Panc1 (cell line): ENCODE measurements around the gene SDK1. TPM values are rescaled to one million over a fixed set of nuclear protein-coding genes. Genes with fewer than 3 reads are reported as not detected.

ENCODE experiments used
- ATAC-seq: fragments of 200-7000 bp; cut with Tn5 transposase; 2 replicates; pipeline ENCODE4 v1.9.1; 2020; ENCODE audit warnings: mild to moderate bottlenecking, moderate library complexity
- BruUV-seq: library from RNA; stranded (reverse); fragments of 400-500 nt; replicated peaks from 2 replicates; lab custom pipeline; 2021; lab: Mats Ljungman, UMichigan
- CTCF ChIA-PET: fragments of 300-600 bp; sonication (Branson Sonifier 250); formaldehyde crosslinking; loops from one replicate; lab custom pipeline; 2022; ENCODE audit warnings: antibody characterized with exemption; lab: Charles Lee
- POLR2A ChIA-PET: fragments of 300-600 bp; sonication (Branson Sonifier 250); formaldehyde crosslinking; loops from one replicate; lab custom pipeline; 2022; ENCODE audit warnings: antibody characterized with exemption; lab: Charles Lee
- DNase-seq: peaks from one replicate; pipeline ENCODE4 v3.0.0-alpha.2; 2010; ENCODE audit warnings: low read depth, low spot score
- H3K27ac ChIP-seq: 2 replicates; pipeline ENCODE4 v1.5.1; 2011; ENCODE audit warnings: mild to moderate bottlenecking, low read length, inconsistent platforms
- H3K27me3 ChIP-seq: fragments of 200-500 bp; sonication (Bioruptor generic); 2 replicates; pipeline ENCODE4 v1.6.0; 2014; ENCODE audit warnings: low read length, inconsistent platforms; ENCODE audit not compliant: control insufficient read depth, insufficient read depth
- H3K36me3 ChIP-seq: fragments of 200-500 bp; sonication (Bioruptor generic); 2 replicates; pipeline ENCODE4 v1.5.1; 2014; ENCODE audit warnings: inconsistent platforms, mild to moderate bottlenecking, low read length, moderate library complexity; ENCODE audit not compliant: control insufficient read depth, insufficient read depth
- H3K4me1 ChIP-seq: 2 replicates; pipeline ENCODE4 v1.5.1; 2011; ENCODE audit warnings: inconsistent platforms, mild to moderate bottlenecking, low read length, moderate library complexity; ENCODE audit not compliant: control insufficient read depth, insufficient read depth
- H3K4me3 ChIP-seq, 2 experiments: 2 replicates each; pipeline ENCODE4 v1.5.1; 2011 to 2012; ENCODE audit warnings: low read depth in 2 of 2, low read length in 2 of 2, mild to moderate bottlenecking in 2 of 2, inconsistent platforms in 1 of 2, moderate library complexity in 1 of 2
- H3K9me3 ChIP-seq: fragments of 200-500 bp; sonication (Bioruptor generic); 2 replicates; pipeline ENCODE4 v1.5.1; 2014; ENCODE audit warnings: low read depth, mild to moderate bottlenecking, inconsistent platforms, low read length, moderate library complexity; ENCODE audit not compliant: control insufficient read depth, insufficient read depth
- CTCF ChIP-seq: fragments of 450-650 bp; IDR thresholded peaks from 2 replicates; pipeline ENCODE4 v1.5.1; 2017; ENCODE audit warnings: mild to moderate bottlenecking
- POLR2AphosphoS5 ChIP-seq: IDR thresholded peaks from 2 replicates; pipeline ENCODE4 v1.6.1; 2012; ENCODE audit warnings: mild to moderate bottlenecking, low read depth, low read length, moderate library complexity
- SIN3A ChIP-seq: IDR thresholded peaks from 2 replicates; pipeline ENCODE4 v1.6.1; 2012; ENCODE audit warnings: low read depth, mild to moderate bottlenecking, low read length, moderate library complexity, borderline replicate concordance; ENCODE audit not compliant: insufficient read depth
- TCF7L2 ChIP-seq: IDR thresholded peaks from 2 replicates; pipeline ENCODE4 v1.6.1; 2011; ENCODE audit warnings: mild to moderate bottlenecking, low read depth, low read length, inconsistent platforms
- in situ Hi-C: cut with HindIII; loops from 2 replicates; pipeline ENCODE4 v1.10.0; 2016; ENCODE audit warnings: low sequenced_read_pairs, low pct_unique_long_range_greater_than_20kb
- intact Hi-C: fragments of 100-400 bp; cut with micrococcal nuclease; formaldehyde crosslinking; loops from one replicate; pipeline ENCODE4 v1.10.0; 2022; ENCODE audit not compliant: unreplicated experiment
- total RNA-seq: library from RNA; stranded (reverse); gene quantifications from one replicate; pipeline ENCODE4 v1.2.1, GENCODE V29; 2021; ENCODE audit not compliant: unreplicated experiment
- TF ChIP-seq, protein P1 (sequence below), 2 experiments: IDR thresholded peaks; 2 replicates each; pipeline ENCODE4 v1.6.1; 2011 to 2012; ENCODE audit warnings: low read depth in 2 of 2, control low read depth in 1 of 2, low read length in 1 of 2, mild to moderate bottlenecking in 1 of 2, moderate library complexity in 1 of 2; ENCODE audit not compliant: insufficient read depth in 1 of 2

Gene SDK1
- total RNA-seq, 1 experiment from 2014 or later: 47.4 TPM

DNA sequence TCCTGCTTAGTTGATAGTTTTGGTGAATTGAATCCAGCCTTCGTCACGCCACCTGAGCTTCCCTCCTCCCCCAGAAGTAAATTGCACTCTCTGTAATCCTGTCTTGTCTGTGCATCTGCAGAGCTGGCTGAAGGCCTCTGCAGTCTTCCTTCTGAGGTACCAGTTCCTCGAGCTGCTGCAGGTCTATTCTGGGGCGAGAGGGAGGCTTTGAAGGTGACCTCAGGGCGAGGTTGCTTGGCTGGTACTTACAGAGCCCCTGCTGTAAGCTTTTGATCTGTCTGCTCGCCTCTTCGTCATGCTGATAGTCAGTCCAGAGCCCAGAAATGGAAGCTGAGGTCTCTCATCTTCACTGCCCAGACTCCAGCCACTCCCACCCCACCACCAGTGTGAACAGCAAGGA is 867.5 kb downstream of the SDK1 start:
- CTCF ChIA-PET: no interaction called here
- no TSS peak for BruUV-seq

DNA sequence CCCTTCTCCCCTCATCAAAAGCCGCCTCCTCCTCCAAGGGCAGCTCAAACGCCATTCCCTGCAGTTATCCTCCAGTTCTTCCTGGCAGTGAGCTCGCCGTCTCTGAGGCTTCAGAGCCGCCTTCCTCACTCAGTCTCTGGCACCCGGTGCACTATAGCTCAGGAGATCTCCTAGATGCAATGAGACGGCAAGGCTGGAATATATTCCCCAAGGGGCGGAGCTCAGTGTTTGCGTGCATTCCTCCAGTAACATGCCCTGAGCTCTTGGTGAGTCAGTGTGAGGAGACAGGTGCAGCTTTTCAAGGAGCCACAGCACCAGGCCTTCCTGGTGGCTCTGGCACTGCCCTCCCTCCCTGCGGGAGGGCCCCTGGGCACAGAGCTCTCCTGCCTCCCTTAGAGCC is 868.4 kb downstream of the SDK1 start:
- H3K4me1 ChIP-seq: no peaks in the 10 kb centered on the region
- ChIA-PET CTCF (no interaction called here), POLR2A (no interaction called here)
- H3K9me3 ChIP-seq: no peaks in the 10 kb centered on the region
- ATAC-seq (no peak), DNase-seq (no peak)
- intact Hi-C loops: no loop called here
- H3K4me3 ChIP-seq: no peak overlapping the region
- H3K27me3 ChIP-seq: no peaks in the 10 kb centered on the region
- BruUV-seq: no TSS peak
- in situ Hi-C loops: no loop called here
- no peak overlapping the region for H3K27ac ChIP-seq
- TF ChIP-seq, protein P1, sequence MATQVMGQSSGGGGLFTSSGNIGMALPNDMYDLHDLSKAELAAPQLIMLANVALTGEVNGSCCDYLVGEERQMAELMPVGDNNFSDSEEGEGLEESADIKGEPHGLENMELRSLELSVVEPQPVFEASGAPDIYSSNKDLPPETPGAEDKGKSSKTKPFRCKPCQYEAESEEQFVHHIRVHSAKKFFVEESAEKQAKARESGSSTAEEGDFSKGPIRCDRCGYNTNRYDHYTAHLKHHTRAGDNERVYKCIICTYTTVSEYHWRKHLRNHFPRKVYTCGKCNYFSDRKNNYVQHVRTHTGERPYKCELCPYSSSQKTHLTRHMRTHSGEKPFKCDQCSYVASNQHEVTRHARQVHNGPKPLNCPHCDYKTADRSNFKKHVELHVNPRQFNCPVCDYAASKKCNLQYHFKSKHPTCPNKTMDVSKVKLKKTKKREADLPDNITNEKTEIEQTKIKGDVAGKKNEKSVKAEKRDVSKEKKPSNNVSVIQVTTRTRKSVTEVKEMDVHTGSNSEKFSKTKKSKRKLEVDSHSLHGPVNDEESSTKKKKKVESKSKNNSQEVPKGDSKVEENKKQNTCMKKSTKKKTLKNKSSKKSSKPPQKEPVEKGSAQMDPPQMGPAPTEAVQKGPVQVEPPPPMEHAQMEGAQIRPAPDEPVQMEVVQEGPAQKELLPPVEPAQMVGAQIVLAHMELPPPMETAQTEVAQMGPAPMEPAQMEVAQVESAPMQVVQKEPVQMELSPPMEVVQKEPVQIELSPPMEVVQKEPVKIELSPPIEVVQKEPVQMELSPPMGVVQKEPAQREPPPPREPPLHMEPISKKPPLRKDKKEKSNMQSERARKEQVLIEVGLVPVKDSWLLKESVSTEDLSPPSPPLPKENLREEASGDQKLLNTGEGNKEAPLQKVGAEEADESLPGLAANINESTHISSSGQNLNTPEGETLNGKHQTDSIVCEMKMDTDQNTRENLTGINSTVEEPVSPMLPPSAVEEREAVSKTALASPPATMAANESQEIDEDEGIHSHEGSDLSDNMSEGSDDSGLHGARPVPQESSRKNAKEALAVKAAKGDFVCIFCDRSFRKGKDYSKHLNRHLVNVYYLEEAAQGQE (IDR thresholded peaks at IDR 0.05; ENCODE audit: insufficient read depth in 1 of 2, low read depth in 2 of 2, low read length in 1 of 2): no peak
- no peaks in the 10 kb centered on the region for H3K36me3 ChIP-seq

More for the DNA sequence above, 867.5 kb downstream of the SDK1 start:
- TF ChIP-seq TCF7L2: no peak
- TF ChIP-seq CTCF: no peak
- TF ChIP-seq SIN3A: no peak
- no peak for TF ChIP-seq POLR2AphosphoS5
- TF ChIP-seq, protein P1 (IDR thresholded peaks at IDR 0.05; ENCODE audit: insufficient read depth in 1 of 2, low read depth in 2 of 2, low read length in 1 of 2): no peak
- Histone ChIP-seq H3K36me3 (no peaks in the 10 kb centered on the region), H3K27me3 (no peaks in the 10 kb centered on the region), H3K4me1 (no peaks in the 10 kb centered on the region), H3K9me3 (no peaks in the 10 kb centered on the region), H3K27ac (no peak overlapping the region), H3K4me3 (no peak overlapping the region)
- intact Hi-C loops: no loop called here
- in situ Hi-C loops: no loop called here
- POLR2A ChIA-PET: no interaction called here
- ATAC-seq (no peak), DNase-seq (no peak)
